Measurements from ENCODE around the gene TMEM109.

The TMEM109 gene

DNA sequence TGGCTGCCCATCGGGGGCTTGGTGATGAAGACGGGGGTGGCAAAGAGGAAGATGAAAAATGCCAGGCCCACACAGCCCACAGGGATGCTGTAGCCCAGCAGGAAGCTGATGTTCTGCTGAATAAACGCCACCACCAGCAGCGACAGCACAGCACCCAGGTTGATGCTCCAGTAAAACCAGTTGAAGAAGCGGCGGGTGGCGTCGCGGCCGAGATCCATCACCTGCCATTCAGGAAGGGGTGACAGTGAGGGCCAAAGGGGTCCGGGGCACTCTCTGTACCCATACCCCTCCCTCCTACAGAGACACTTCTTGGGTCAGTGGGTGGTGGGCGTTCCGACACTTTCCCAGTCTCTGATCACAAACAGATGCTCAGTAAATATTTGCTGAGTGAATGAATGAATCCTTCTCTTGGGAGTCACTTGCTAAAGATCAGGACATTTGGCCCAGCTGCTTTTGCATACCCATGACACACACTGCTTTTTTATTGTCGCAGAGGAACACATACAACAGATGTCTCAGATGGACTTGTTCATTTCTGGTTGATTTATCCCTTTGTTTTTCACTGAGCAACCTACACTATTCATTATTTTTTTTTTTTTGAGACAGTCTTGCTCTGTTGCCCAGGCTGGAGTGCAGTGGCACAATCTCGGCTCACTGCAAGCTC is 32.8 kb downstream of the TMEM109 start:
- Histone ChIP-seq H3K9ac (ENCODE audit: low read length) (no peak overlapping the region), H3K27ac (ENCODE audit: low read length) (no peak overlapping the region), H3K79me2 (ENCODE audit: low read length) (peaks cover 92% of the 10 kb centered on the region), H3K9me3 (ENCODE audit: insufficient read depth, low read length) (no peaks in the 10 kb centered on the region), H3K36me3 (replicated peaks; ENCODE audit: low read depth, low read length) (peaks cover 76% of the 10 kb centered on the region), H2AFZ (ENCODE audit: low read depth, low read length) (no peak overlapping the region), H3K27me3 (ENCODE audit: low read depth, low read length) (no peaks in the 10 kb centered on the region), H3K4me3 (ENCODE audit: low read length) (no peak overlapping the region), H3K4me2 (ENCODE audit: low read length) (no peak overlapping the region), H4K20me1 (ENCODE audit: insufficient read depth, low read length) (peaks cover 87% of the 10 kb centered on the region), H3K4me1 (ENCODE audit: low read length) (peaks cover 35% of the 10 kb centered on the region)
- TF ChIP-seq, protein P1, sequence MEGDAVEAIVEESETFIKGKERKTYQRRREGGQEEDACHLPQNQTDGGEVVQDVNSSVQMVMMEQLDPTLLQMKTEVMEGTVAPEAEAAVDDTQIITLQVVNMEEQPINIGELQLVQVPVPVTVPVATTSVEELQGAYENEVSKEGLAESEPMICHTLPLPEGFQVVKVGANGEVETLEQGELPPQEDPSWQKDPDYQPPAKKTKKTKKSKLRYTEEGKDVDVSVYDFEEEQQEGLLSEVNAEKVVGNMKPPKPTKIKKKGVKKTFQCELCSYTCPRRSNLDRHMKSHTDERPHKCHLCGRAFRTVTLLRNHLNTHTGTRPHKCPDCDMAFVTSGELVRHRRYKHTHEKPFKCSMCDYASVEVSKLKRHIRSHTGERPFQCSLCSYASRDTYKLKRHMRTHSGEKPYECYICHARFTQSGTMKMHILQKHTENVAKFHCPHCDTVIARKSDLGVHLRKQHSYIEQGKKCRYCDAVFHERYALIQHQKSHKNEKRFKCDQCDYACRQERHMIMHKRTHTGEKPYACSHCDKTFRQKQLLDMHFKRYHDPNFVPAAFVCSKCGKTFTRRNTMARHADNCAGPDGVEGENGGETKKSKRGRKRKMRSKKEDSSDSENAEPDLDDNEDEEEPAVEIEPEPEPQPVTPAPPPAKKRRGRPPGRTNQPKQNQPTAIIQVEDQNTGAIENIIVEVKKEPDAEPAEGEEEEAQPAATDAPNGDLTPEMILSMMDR (IDR thresholded peaks at IDR 0.05; ENCODE audit: low read depth, low read length), result no peak
- TF ChIP-seq EZH2phosphoT487 (IDR thresholded peaks at IDR 0.05; ENCODE audit: low read depth), result no peak

DNA sequence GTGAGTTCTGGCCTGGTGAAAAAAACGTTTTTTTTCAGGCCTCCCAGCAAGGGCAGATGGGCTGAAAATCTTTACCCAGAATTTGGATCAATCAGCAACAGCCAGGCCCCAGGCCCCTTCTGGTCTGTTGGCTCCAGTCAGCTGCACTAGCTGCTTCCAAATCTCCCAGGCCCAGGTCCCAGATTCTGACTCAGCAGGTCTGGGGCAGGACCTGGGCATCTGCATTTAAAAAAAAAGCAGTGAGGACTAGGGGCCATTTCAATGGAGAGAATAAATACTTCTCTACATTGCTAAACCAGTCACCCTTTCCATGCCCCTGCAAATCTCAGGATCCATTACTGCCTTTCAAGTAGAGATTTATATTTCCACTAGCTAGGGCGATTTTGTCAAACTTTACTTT is 33.7 kb downstream of the TMEM109 start:
- Histone ChIP-seq H4K20me1 (ENCODE audit: insufficient read depth, low read length) (peaks cover 78% of the 10 kb centered on the region), H3K4me3 (ENCODE audit: low read length) (no peak overlapping the region), H3K79me2 (ENCODE audit: low read length) (peaks cover 90% of the 10 kb centered on the region)

DNA sequence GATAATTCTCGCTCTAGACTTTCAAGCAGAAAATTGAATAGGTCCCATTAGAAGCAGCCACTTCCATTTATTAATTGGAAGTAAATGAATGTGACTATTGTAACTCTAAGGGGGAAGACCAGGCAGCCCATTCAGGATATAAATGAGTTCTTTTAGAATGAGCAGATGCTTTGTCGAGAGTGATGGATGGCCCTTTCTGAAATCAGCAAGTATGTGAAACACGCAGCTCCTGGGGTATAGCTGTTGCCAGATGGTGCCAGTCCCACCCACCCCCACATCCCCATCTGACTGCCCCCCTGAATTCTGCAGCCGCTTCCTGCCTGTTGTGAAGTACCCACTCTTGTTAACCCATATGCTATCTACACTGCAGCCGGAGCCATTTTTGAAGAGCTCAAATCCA is 34.3 kb downstream of the TMEM109 start:
- Histone ChIP-seq H4K20me1 (ENCODE audit: insufficient read depth, low read length) (peaks cover 72% of the 10 kb centered on the region), H3K4me3 (ENCODE audit: low read length) (peak overlapping the region; percentile 37; the same call in 1 of the 2 replicates), H3K4me2 (ENCODE audit: low read length) (peak overlapping the region; percentile 52), H3K4me1 (ENCODE audit: low read length) (peaks cover 33% of the 10 kb centered on the region), H3K79me2 (ENCODE audit: low read length) (peaks cover 85% of the 10 kb centered on the region), H3K27ac (ENCODE audit: low read length) (no peak overlapping the region), H2AFZ (ENCODE audit: low read depth, low read length) (no peak overlapping the region), H3K27me3 (ENCODE audit: low read depth, low read length) (no peaks in the 10 kb centered on the region), H3K9ac (ENCODE audit: low read length) (no peak overlapping the region), H3K9me3 (ENCODE audit: insufficient read depth, low read length) (no peaks in the 10 kb centered on the region), H3K36me3 (replicated peaks; ENCODE audit: low read depth, low read length) (peaks cover 61% of the 10 kb centered on the region)
- TF ChIP-seq, protein P1 (IDR thresholded peaks at IDR 0.05; ENCODE audit: low read depth, low read length), result no peak
- no peak for TF ChIP-seq EZH2phosphoT487 (IDR thresholded peaks at IDR 0.05; ENCODE audit: low read depth)

More for the DNA sequence above, 33.7 kb downstream of the TMEM109 start:
- Histone ChIP-seq H2AFZ (ENCODE audit: low read depth, low read length) (no peak overlapping the region), H3K36me3 (replicated peaks; ENCODE audit: low read depth, low read length) (peaks cover 66% of the 10 kb centered on the region), H3K27ac (ENCODE audit: low read length) (no peak overlapping the region), H3K9me3 (ENCODE audit: insufficient read depth, low read length) (no peaks in the 10 kb centered on the region), H3K9ac (ENCODE audit: low read length) (no peak overlapping the region), H3K4me1 (ENCODE audit: low read length) (peaks cover 32% of the 10 kb centered on the region), H3K4me2 (ENCODE audit: low read length) (no peak overlapping the region), H3K27me3 (ENCODE audit: low read depth, low read length) (no peaks in the 10 kb centered on the region)
- TF ChIP-seq, protein P1 (IDR thresholded peaks at IDR 0.05; ENCODE audit: low read depth, low read length), result no peak
- TF ChIP-seq EZH2phosphoT487 (IDR thresholded peaks at IDR 0.05; ENCODE audit: low read depth), result no peak

DNA sequence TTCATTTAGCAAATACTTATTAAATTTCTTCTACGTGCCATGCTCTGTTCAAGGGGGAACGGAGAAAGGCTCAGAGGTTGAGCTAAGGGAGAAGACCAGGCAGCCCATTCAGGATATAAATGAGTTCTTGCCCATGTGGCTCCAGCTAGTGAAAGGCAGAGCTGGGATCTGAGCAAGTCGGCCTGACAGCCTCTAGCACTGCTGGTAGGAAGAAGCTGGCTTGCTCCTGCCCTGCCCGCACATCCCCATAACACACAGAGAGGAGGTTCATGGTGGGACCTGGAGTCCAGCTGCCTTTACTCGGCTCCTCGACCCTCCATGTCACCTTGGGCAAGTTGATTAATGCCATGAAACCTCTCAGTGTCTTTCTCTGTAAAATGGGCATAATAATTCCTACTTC is 36.1 kb downstream of the TMEM109 start:
- H4K20me1 ChIP-seq (ENCODE audit: insufficient read depth, low read length), result peaks cover 54% of the 10 kb centered on the region
- peak overlapping the region; percentile 98 for H3K9ac ChIP-seq (ENCODE audit: low read length)
- peaks cover 50% of the 10 kb centered on the region for H3K4me1 ChIP-seq (ENCODE audit: low read length)
- peaks cover 45% of the 10 kb centered on the region for H3K36me3 ChIP-seq (replicated peaks; ENCODE audit: low read depth, low read length)
- peak overlapping the region; percentile 96 for H3K27ac ChIP-seq (ENCODE audit: low read length)
- peak overlapping the region; percentile 98 for H3K4me2 ChIP-seq (ENCODE audit: low read length)
- peaks cover 68% of the 10 kb centered on the region for H3K79me2 ChIP-seq (ENCODE audit: low read length)
- no peaks in the 10 kb centered on the region for H3K9me3 ChIP-seq (ENCODE audit: insufficient read depth, low read length)
- TF ChIP-seq, protein P1 (IDR thresholded peaks at IDR 0.05; ENCODE audit: low read depth, low read length), result no peak
- TF ChIP-seq EZH2phosphoT487 (IDR thresholded peaks at IDR 0.05; ENCODE audit: low read depth), result no peak
- no peaks in the 10 kb centered on the region for H3K27me3 ChIP-seq (ENCODE audit: low read depth, low read length)
- H2AFZ ChIP-seq (ENCODE audit: low read depth, low read length), result no peak overlapping the region
- H3K4me3 ChIP-seq (ENCODE audit: low read length), result peak overlapping the region; percentile 91

Data from OCI-LY3 (cell line).